HT1080 (cell line): ENCODE results near the gene TMC3. TPM values are rescaled to one million over a fixed set of nuclear protein-coding genes. Genes with fewer than 3 reads are reported as not detected.

Source experiments
- DNase-seq: peaks from one replicate; pipeline ENCODE4 v3.0.0-alpha.2; 2015; ENCODE audit warnings: low read depth
- total RNA-seq: library from RNA; depleted of rRNA; stranded (reverse); fragments of >200 nt; shearing (Covaris generic); gene quantifications from 2 replicates; pipeline ENCODE4 v1.2.3, GENCODE V29; 2014; rRNA removed

TMC3 gene
- total RNA-seq, 1 experiment from 2014 or later: not detected

DNA sequence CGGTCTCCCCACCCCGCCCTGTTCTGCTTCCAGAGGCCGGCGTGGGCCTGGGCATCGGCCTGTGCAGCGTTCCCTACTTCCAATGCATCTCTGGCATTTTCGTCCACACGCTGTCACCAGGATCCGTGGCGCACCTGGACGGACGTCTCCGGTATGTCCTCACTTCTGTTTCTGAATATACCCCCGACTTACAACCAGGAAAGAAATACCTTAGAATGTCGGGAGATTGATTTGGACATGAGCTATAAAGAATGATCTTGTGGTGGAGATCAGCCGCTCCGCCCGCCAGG lies 91.5 kb downstream of the TMC3 start:
- DNase-seq: no peak

DNA sequence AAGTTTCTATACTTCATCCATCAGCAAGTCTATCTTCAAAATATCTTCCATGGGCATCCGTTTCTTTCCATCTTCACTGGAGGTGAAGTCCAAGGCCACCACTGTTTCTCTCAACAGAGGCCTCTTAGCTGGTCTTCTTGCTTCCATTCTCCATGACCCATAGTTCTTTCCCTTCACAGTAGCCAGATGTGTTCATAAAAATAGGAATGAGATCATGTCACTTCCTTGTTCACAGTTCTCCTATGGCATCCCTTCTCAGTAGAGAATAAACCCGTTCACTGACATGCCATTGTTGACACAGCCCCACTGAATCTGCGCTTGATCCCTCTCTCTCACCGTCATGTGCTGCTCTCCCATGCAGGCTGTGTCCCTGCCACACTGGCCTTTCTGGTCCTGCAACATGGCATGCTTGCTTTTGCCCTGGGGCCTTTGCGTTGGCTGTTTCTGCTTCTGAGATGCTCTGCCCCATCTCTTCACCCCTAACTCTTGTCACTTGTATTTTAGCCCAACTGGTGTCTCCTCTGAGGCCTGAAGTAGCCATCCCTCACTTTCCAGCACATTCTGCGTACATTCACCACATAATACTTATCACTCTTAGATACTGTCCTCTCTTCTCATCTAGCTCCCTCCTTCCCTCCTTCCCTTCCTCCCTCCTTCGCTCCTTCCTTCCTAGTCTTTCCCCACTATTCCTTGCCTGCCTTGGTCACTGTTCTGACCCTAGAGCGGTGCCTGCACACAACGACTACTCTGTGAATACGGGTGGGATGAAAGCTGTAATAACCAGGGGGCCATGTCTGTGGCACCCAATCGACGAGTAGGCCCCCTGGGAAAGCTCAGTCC lies 92.0 kb downstream of the TMC3 start:
- DNase-seq: no peak

DNA sequence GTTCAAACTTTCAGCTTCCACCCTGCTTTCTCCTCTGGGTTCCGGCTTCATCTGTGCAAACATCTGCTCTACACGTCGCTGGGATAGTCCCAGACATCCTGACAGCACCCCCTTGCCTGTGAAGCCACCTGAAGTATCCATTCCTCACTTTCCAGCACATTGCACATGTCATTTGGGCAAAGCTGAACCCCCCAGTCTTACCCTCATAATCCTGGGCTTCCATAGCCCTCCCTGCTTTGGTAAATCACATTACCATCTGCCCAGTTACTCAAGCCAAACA lies 92.6 kb downstream of the TMC3 start:
- DNase-seq: no peak

Other genes with a start within 250 kb of the TMC3 start
- gene CFAP161, start 239.9 kb downstream of the TMC3 start, total RNA-seq: 0.39 TPM in 1 of 2 replicates, not detected in the other
- 0.03 and 0.50 TPM in 2 replicates for gene IL16, start 177.3 kb downstream of the TMC3 start, total RNA-seq
- 1.5 and 2.2 TPM in 2 replicates for gene STARD5, start 50.1 kb downstream of the TMC3 start, total RNA-seq